SK-N-SH (cell line): ENCODE measurements around the gene SLC25A4.

Experiments used
- CHD2 ChIP-seq: fragments of 150-350 bp; IDR thresholded peaks from 2 replicates; pipeline ENCODE4 v1.6.1; 2018; ENCODE audit warnings: low read length; ENCODE audit not compliant: partially characterized antibody
- CTCF ChIP-seq: fragments of 200-600 bp; sonication (generic); IDR thresholded peaks from 2 replicates; pipeline ENCODE4 v1.6.1; 2017; ENCODE audit warnings: antibody characterized with exemption, mild to moderate bottlenecking, moderate library complexity
- EZH2phosphoT487 ChIP-seq: fragments of 200-600 bp; sonication (generic); IDR thresholded peaks from 2 replicates; pipeline ENCODE4 v1.6.1; 2017; ENCODE audit warnings: low read depth, mixed run types, mild to moderate bottlenecking, antibody characterized with exemption, moderate library complexity, borderline replicate concordance
- JUND ChIP-seq: IDR thresholded peaks from 2 replicates; pipeline ENCODE4 v1.4.0; 2012
- NFIC ChIP-seq: IDR thresholded peaks from 2 replicates; pipeline ENCODE4 v1.4.0; 2012; ENCODE audit warnings: borderline replicate concordance
- PBX3 ChIP-seq: IDR thresholded peaks from 2 replicates; pipeline ENCODE4; 2012
- REST ChIP-seq: IDR thresholded peaks from 2 replicates; pipeline ENCODE4 v1.6.1; 2012; ENCODE audit warnings: mild to moderate bottlenecking, low read depth, low read length, moderate library complexity
- RFX5 ChIP-seq: IDR thresholded peaks from 2 replicates; pipeline ENCODE4 v1.6.1; 2012; ENCODE audit warnings: mild to moderate bottlenecking, improper control_type of control experiment, low read length
- SMC3 ChIP-seq: IDR thresholded peaks from 2 replicates; pipeline ENCODE4 v1.6.1; 2012; ENCODE audit warnings: low read depth, low read length, improper control_type of control experiment
- TAF1 ChIP-seq: IDR thresholded peaks from 2 replicates; pipeline ENCODE4 v1.6.1; 2012; ENCODE audit warnings: low read depth, mild to moderate bottlenecking, low read length, moderate library complexity, borderline replicate concordance
- USF2 ChIP-seq: fragments of 150-350 bp; IDR thresholded peaks from 2 replicates; pipeline ENCODE4 v1.6.1; 2017; ENCODE audit warnings: antibody characterized with exemption, low read length, low read depth, borderline replicate concordance

- no peak for TF ChIP-seq CTCF
- TF ChIP-seq USF2, result no peak
- TF ChIP-seq SMC3, result no peak
- TF ChIP-seq CHD2, result no peak
- no peak for TF ChIP-seq NFIC
- TF ChIP-seq RFX5, result no peak
- TF ChIP-seq REST, result no peak
- TF ChIP-seq JUND, result no peak
- TF ChIP-seq PBX3, result no peak
- no peak for TF ChIP-seq TAF1
- TF ChIP-seq EZH2phosphoT487, result no peak
These were observed 519 bp downstream of the SLC25A4 start for GRCh38 chr4:185143601-185143969.
